Fibroblast of the aortic adventitia (primary cell): ENCODE measurements around the gene DZIP3. TPM values are rescaled to one million over a fixed set of nuclear protein-coding genes. Genes with fewer than 3 reads are reported as not detected.

Source experiments
- DNase-seq: peaks from one replicate; pipeline ENCODE4 v3.0.0-alpha.2; 2010; ENCODE audit warnings: low read depth
- H3K4me3 ChIP-seq: 2 replicates; pipeline ENCODE4 v1.5.1; 2011; ENCODE audit warnings: low read depth, mild to moderate bottlenecking, control low read depth, low read length, moderate library complexity
- CTCF ChIP-seq: IDR thresholded peaks from 2 replicates; pipeline ENCODE4 v1.5.1; 2011; ENCODE audit warnings: mild to moderate bottlenecking, low read length, control low read depth, inconsistent platforms; ENCODE audit not compliant: insufficient read depth
- total RNA-seq: library from RNA; depleted of rRNA; stranded (reverse); fragments of >200 nt; gene quantifications from 2 replicates; pipeline ENCODE4 v1.2.3, GENCODE V29; 2012; ENCODE audit warnings: low replicate concordance

The DZIP3 gene
- 16.7 and 27.6 TPM in 2 replicates for total RNA-seq

DNA sequence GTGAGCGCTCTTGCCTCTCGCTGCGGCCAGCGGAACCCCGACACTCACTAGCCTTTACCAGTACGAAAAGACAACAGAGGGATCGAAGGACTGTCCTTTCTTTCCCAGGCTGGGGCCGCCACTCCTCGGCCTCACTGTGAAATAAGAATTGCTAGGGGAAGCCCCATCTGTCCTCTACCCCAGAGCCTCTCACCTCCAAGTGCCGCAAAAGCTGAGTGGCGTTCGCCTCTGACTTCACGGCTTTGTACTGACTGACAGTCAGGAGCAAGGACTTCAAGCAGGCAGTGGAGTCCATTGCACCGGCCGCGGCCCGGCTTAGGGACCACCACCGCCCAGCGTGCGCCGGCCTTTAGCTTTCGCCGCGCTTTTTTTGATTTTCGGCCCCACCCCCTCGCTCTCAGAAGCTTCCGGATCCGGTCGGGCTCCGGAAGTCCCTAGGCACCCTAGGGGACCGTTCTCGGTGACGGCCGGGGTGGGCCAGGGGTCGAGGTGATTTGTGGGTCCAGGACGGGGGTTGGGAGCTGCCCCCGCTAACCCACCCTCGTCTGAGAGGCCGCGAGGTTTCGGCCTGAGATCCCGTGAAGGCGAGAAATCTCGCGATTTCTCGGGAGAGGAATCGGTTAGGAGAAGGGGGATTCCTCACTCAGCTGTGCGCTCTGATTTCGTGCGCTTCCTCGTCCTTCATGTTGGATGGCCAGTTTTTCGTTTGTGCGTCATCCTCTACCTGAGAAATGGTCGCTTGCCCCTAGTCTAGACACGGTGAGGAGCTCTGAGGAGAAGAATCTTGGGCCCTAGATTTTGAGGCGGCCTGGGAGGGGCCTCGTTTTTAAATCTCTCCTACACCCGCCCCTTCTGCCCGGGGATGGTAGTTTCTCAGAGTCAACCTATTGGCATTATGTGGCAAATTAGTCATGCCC lies at the start of gene DZIP3, which contains the start of gene CIP2A:
Gene DZIP3, plus strand, starts transcription at position 642 of the 917 bp plus-strand sequence. CDS start 15,685 bp downstream, outside the sequence.
Gene CIP2A, minus strand, starts transcription at position 358 of the 917 bp plus-strand sequence. Its CDS starts 63 bp downstream, at position 295.
- H3K4me3 ChIP-seq: peak within 1 kb of the TSS; percentile 91
- DNase-seq: peak; percentile 91
- TF ChIP-seq CTCF: peak; percentile 12

DNA sequence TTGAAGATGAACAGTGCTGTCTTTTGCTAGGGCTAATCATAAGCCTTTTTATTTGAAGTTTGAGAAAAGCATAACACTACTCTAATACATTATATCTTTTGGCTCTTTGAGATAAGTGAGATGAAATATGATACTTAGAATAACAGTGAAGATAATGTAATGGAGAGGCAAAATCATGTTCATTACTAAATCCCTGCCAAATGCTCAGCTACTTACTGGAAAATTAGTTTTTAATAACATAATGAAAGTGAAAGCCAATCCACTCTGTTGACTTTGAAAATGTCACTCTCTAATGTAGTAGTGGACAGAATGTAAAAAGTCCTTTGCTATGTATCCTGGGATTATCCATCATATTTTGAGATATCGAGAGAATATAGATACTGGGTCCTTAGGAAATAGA lies 43.3 kb upstream of the DZIP3 start:
- DNase-seq: peak; percentile 26
- TF ChIP-seq CTCF: no peak
- peak overlapping the region; percentile 15 for H3K4me3 ChIP-seq

DNA sequence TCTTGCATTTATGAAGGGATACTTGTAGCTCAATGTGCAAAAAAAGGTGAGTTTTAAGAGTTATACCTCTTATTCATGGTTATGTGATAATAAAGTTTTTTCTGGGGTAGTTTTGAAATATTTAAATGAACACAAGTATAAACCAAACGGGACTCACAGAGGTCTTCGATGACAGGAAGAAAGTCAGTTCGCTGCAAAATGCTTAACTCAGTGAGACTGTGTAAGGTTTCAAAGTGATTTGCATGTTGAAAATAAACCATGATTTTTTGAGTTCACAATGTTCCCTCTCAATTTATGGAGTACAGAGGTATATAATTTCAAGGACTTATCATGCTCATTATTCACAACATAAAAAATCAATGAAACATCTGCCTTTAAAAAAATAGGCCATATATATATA lies 42.8 kb upstream of the DZIP3 start:
- no peak for TF ChIP-seq CTCF
- H3K4me3 ChIP-seq: peak overlapping the region; percentile 15
- DNase-seq: no peak

- no peak overlapping the region for H3K4me3 ChIP-seq
- peak; percentile 32 for DNase-seq
- no peak for TF ChIP-seq CTCF
Measured at GRCh38 chr3:108548304-108548703, 41.2 kb upstream of the DZIP3 start.

DNA sequence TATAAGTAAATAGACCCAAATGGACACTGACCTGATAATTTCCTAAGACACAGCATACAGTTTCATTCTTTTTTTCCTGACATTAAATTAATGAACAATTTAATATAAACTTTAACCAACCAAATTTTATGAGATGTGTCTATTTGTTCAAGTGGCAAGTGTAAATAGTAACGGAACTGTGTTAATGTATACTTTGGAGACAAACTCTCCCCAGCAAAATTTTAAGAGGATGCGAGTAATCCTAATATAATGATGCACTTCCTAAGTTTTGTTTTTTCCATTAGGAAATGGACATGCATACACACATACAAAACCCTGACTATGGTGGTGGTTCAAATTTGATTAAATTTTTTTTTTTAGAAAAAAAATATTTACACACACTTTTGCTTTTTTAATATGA lies 40.6 kb upstream of the DZIP3 start:
- TF ChIP-seq CTCF: no peak

GRCh38 chr3:108552267-108553159 lies 37.0 kb upstream of the DZIP3 start:
- no peak overlapping the region for H3K4me3 ChIP-seq
- DNase-seq: peak; percentile 81

More for the DNA sequence above, 40.6 kb upstream of the DZIP3 start:
- no peak overlapping the region for H3K4me3 ChIP-seq
- DNase-seq: no peak

More at GRCh38 chr3:108552267-108553159, 37.0 kb upstream of the DZIP3 start:
- TF ChIP-seq CTCF: peak; percentile 42
